Ovary (tissue), 9 donors: ENCODE data around the gene HS3ST4. TPM values are rescaled to one million over a fixed set of nuclear protein-coding genes. Genes with fewer than 3 reads are reported as not detected.

Experiments used
- DNase-seq, 5 donors: peaks; one replicate each; pipeline ENCODE4 v3.0.0-alpha.2; 2019 to 2020
- H3K27ac ChIP-seq, 2 donors: fragments of 200-600 bp; one replicate each; pipeline versions ENCODE4 v1.5.1 to v1.8.0; 2019 to 2022
- H3K27me3 ChIP-seq: fragments of 200-600 bp; one replicate; pipeline ENCODE4 v1.8.0; 2022
- H3K36me3 ChIP-seq: fragments of 200-600 bp; sonication (generic); one replicate; pipeline ENCODE4 v1.5.1; 2019
- H3K4me1 ChIP-seq: one replicate; pipeline ENCODE4 v1.8.1; 2013; ENCODE audit warnings: mild to moderate bottlenecking, moderate library complexity; ENCODE audit not compliant: insufficient read depth
- H3K4me3 ChIP-seq: fragments of 200-600 bp; sonication (generic); one replicate; pipeline ENCODE4 v1.5.1; 2017
- H3K9me3 ChIP-seq, 2 donors: fragments of 200-600 bp in 1 of 2; sonication (generic) in 1 of 2; one replicate each; pipeline versions ENCODE4 v1.5.1 to v1.8.1; 2013 to 2019; ENCODE audit warnings: mild to moderate bottlenecking in 1 of 2, moderate library complexity in 1 of 2
- EP300 ChIP-seq: sonication (generic); formaldehyde crosslinking; IDR thresholded peaks from one replicate; pipeline ENCODE4 v1.6.1; 2017; ENCODE audit warnings: antibody characterized with exemption
- POLR2A ChIP-seq: fragments of 450-650 bp; IDR thresholded peaks from one replicate; pipeline ENCODE4 v1.6.1; 2017; ENCODE audit warnings: antibody characterized with exemption, mild to moderate bottlenecking, moderate library complexity
- WGBS, 3 donors: extraction: QIAGEN DNeasy Blood & Tissue Kit in 1 of 3; methylation state at CpG; one replicate each; pipeline versions ENCODE4 v1.1.5 to v1.1.7; 2013 to 2017; 5-methylcytosine and 5-hydroxymethylcytosine counted together
- intact Hi-C, 4 donors: fragments of 100-400 bp; cut with DNase I; formaldehyde crosslinking; loops; one replicate each; pipeline versions ENCODE4 v1.11.0 to v1.15.1; 2022 to 2023
- polyA plus RNA-seq, 2 donors: library from polyadenylated mRNA; stranded (reverse); fragments of 200-250 nt in 1 of 2; fragments of 350-450 nt in 1 of 2; fragmentation: Illumina TruSeq in 1 of 2; extraction: RNeasy Lipid Tissue Mini Kit (QIAGEN cat#74804) in 1 of 2; gene quantifications; one replicate each; pipeline ENCODE4 v1.2.3, GENCODE V29; 2013 to 2014
- total RNA-seq, 7 donors: library from RNA; depleted of rRNA in 2 of 7; stranded (reverse); fragments of >200 nt in 2 of 7; fragmentation: NEBNext Ultra II Directional in 3 of 7; extraction: Animal tissue kit (Norgen Biotek cat#: 25700) in 3 of 7; gene quantifications; one replicate each; pipeline versions ENCODE4 v1.1.0 to v1.2.4, GENCODE V29; 2016 to 2023
- TF ChIP-seq, protein P1 (sequence below), 3 donors: fragments of 450-650 bp in 2 of 3; fragments of 200-600 bp in 1 of 3; IDR thresholded peaks; one replicate each; pipeline versions ENCODE4 v1.5.1 to v1.8.0; 2016 to 2022; ENCODE audit warnings: antibody characterized with exemption in 3 of 3, mild to moderate bottlenecking in 1 of 3
- donor health status: DM: no; HTN: no; CAD: no; lungs with moderate emphysema.
- donor health status: DM: no; HTN: no; CAD: no.
- donor health status: Bipolar disorder and iron deficiency.
- donor health status: DM: yes; HTN: yes; CAD: no.
- donor health status: DM: no; HTN: no; CAD: no.
- donor health status: DM: yes; HTN: yes; CAD: no.

Gene HS3ST4
- total and polyA plus RNA-seq, 9 donors = 0.10 to 0.34 TPM; not detected in 7

DNA sequence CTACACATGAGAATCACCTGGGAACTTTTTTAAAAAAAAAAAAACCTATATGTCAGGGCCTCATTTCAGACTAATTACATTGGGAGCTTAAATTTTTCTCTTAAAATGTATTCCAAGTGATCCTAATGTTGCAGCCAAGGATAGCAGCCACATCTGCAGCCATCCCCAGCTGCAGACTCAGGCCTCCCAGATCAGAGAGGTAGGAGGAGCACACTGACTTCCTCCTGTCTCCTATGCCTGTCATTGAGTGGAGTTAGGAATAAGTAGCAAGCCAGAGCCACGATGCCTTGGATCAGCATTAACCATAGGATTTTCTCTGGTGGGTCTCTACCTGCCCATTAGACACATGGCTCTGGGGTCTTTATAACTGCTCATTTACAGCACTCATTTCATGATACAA, 463.5 kb downstream of the HS3ST4 start:
- 17 to 27% (median 26%) methylated on average over 1 of the region's 1 CpG for WGBS, 3 donors
- intact Hi-C loops = loop anchor here in 1 of 4 donors (10.0 kb wide), 1 partner anchor 50 kb away; no protein-coding TSS in a partner anchor
- peaks cover 2% of the 10 kb centered on the region for H3K36me3 ChIP-seq
- H3K9me3 ChIP-seq = no peaks in the 10 kb centered on the region
- H3K4me3 ChIP-seq = no peak overlapping the region
- TF ChIP-seq EP300 = no peak
- TF ChIP-seq, protein P1, sequence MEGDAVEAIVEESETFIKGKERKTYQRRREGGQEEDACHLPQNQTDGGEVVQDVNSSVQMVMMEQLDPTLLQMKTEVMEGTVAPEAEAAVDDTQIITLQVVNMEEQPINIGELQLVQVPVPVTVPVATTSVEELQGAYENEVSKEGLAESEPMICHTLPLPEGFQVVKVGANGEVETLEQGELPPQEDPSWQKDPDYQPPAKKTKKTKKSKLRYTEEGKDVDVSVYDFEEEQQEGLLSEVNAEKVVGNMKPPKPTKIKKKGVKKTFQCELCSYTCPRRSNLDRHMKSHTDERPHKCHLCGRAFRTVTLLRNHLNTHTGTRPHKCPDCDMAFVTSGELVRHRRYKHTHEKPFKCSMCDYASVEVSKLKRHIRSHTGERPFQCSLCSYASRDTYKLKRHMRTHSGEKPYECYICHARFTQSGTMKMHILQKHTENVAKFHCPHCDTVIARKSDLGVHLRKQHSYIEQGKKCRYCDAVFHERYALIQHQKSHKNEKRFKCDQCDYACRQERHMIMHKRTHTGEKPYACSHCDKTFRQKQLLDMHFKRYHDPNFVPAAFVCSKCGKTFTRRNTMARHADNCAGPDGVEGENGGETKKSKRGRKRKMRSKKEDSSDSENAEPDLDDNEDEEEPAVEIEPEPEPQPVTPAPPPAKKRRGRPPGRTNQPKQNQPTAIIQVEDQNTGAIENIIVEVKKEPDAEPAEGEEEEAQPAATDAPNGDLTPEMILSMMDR (IDR thresholded peaks at IDR 0.05) = no peak
- H3K27me3 ChIP-seq = no peaks in the 10 kb centered on the region
- H3K27ac ChIP-seq = no peak overlapping the region
- H3K4me1 ChIP-seq = no peaks in the 10 kb centered on the region
- no peak for DNase-seq

DNA sequence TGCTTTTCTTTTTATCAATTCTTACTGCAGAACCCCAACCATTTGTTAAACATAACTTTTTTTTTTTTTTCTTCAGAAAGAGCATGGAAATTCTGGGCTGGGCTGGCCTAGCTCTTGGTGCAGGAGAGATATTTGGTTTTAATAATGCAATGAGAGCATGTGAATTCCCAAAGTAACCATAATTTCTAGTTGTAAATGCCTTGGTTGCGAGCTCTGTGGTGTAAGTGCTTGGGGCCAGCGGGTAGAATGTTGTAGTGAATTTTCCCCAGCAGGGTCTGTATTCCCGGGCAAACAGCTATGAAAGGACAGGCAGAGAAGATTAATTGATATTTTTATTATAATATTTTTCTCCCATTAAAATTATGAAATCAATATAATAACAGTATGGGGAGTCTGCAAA, 465.6 kb downstream of the HS3ST4 start:
- 76 to 85% (median 77%) methylated on average over 3 of the region's 3 CpGs for WGBS, 3 donors
- intact Hi-C loops = loop anchor here in 1 of 4 donors (10.0 kb wide), 1 partner anchor 53 kb away; no protein-coding TSS in a partner anchor
- no peaks in the 10 kb centered on the region for H3K27me3 ChIP-seq
- no peak overlapping the region for H3K27ac ChIP-seq
- no peaks in the 10 kb centered on the region for H3K9me3 ChIP-seq
- no peak for DNase-seq
- H3K4me3 ChIP-seq = no peak overlapping the region
- H3K4me1 ChIP-seq = no peaks in the 10 kb centered on the region
- peaks cover 2% of the 10 kb centered on the region for H3K36me3 ChIP-seq
- no peak for TF ChIP-seq EP300
- TF ChIP-seq, protein P1 (IDR thresholded peaks at IDR 0.05) = no peak
- no peak for TF ChIP-seq POLR2A

DNA sequence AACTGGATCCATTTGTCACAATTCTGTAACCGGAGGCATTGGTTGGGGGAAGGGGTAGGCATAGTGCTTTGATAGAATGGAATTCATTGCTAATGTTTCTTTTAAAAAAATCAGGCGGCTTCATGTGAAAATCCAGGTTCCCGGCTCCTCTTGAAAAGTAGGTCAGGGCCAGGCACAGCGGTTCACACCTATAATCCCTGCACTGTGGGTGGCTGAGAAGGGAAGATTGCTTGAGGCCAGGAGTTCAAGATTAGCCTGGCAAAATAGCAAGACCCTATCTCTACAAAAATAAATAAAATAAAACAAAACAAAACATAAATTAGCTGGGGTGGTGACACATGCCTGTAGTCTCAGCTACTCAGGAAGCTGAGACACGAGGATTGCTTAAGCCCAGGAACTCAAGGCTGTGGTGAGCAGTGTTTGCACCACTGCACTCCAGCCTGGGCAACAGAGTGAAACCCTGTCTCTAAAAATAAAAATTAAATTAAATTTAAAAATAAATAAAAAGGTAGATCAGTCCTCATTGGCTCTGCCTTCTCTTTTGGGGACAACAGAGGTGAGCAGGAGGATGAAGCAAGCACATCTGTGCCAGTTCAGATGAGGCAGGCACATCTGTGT, 466.5 kb downstream of the HS3ST4 start:
- Histone ChIP-seq H3K4me1 (no peaks in the 10 kb centered on the region), H3K36me3 (peaks cover 2% of the 10 kb centered on the region), H3K4me3 (no peak overlapping the region), H3K9me3 (no peaks in the 10 kb centered on the region), H3K27ac (no peak overlapping the region), H3K27me3 (no peaks in the 10 kb centered on the region)
- DNase-seq = no peak
- TF ChIP-seq EP300 (no peak), POLR2A (no peak)
- TF ChIP-seq, protein P1 (IDR thresholded peaks at IDR 0.05) = no peak
- WGBS, 3 donors = 44 to 50% (median 45%) methylated on average over 5 of the region's 5 CpGs
- intact Hi-C loops = loop anchor here in 1 of 4 donors (10.0 kb wide), 1 partner anchor 53 kb away; no protein-coding TSS in a partner anchor

DNA sequence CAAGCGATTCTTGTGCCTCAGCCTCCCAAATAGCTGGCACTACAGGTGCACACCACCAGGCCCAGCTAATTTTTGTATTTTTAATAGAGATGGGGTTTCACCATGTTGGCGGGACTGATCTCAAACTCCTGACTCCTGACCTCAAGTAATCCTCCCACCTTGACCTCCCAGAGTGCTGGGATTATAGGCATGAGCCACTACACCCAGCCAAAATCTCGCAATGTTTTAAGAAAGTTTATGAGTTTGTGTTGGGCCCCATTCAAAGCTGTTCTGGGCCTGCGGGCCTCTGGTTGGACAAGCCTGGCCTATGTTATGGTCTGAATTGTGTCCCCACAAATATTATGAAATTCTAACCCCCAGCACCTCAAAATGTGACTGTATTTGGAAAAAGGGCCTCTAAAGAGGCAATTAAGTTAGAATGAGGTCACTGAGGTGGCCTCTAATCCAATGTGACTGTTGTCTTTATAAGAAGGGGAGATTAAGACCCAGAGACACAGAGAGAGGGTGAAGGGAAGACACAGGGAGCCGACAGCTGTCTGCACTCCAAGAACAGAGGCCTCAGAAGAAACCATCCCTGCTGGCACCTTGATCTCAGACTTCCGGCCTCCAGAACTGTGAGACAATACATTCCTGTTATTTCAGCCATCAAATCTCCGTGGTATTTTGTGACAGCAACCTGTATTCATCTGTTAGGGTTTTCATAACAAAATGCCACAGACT, 469.9 kb downstream of the HS3ST4 start:
- Histone ChIP-seq H3K4me1 (no peaks in the 10 kb centered on the region), H3K27me3 (no peaks in the 10 kb centered on the region), H3K4me3 (no peak overlapping the region), H3K36me3 (no peaks in the 10 kb centered on the region), H3K27ac (no peak overlapping the region), H3K9me3 (no peaks in the 10 kb centered on the region)
- WGBS, 3 donors = 59 to 71% (median 64%) methylated on average over 7 of the region's 7 CpGs
- intact Hi-C loops = no loop called here
- DNase-seq = no peak
- TF ChIP-seq EP300 = no peak
- TF ChIP-seq POLR2A = no peak
- TF ChIP-seq, protein P1 (IDR thresholded peaks at IDR 0.05) = no peak
